Neural progenitor cell (in vitro differentiated cells): ENCODE measurements around the gene RHOD.

Experiments used
- EZH2 ChIP-seq: fragments of 200-600 bp; sonication (generic); IDR thresholded peaks from 2 replicates; pipeline ENCODE4 v1.6.1; 2017; ENCODE audit warnings: antibody characterized with exemption, mild to moderate bottlenecking, moderate library complexity
- TF ChIP-seq, protein P1 (sequence below): fragments of 200-600 bp; sonication (generic); IDR thresholded peaks from 2 replicates; pipeline ENCODE4 v1.5.1; 2017; ENCODE audit warnings: antibody characterized with exemption, mild to moderate bottlenecking

DNA sequence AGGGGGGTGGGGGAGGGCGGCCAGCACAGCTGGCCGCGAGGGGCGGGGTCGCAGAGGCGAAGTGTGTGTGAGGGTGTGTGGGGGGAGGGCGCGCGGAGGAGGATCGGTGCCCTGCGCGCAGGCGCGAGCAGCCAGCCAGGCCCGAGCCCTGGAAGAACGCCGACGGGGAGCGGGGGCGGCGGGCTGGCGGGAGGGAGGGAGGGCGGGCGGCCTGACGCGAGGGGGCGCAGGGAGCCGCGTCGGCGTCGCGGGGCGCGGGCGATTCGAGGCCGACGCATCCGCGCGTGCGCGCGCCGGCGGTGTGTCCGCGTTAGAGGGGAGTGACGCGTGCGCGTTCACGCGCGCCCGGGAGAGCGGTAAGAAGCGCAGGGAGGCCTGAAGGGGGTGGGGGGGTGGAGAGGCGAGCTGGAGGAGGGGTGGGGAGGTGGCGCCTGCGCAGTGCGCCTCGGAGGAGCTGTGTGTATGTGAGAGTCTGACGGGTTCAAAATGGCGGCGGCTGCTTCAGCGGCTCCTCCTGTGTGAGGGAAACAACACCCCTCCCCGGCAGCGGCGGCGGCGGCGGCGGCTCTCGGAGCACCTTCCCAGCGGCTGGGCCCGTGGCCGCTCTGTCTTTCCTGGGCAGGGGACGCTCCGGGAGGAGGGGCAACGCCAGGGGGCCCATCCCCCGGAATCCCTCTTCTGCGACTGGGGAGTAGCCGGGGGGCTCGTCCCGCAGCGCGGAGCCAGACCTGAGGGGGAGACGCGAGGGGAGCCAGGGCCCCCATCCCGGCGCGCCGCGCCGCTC is 62.3 kb downstream of the RHOD start, which contains the start of gene KDM2A:
- TF ChIP-seq, protein P1, sequence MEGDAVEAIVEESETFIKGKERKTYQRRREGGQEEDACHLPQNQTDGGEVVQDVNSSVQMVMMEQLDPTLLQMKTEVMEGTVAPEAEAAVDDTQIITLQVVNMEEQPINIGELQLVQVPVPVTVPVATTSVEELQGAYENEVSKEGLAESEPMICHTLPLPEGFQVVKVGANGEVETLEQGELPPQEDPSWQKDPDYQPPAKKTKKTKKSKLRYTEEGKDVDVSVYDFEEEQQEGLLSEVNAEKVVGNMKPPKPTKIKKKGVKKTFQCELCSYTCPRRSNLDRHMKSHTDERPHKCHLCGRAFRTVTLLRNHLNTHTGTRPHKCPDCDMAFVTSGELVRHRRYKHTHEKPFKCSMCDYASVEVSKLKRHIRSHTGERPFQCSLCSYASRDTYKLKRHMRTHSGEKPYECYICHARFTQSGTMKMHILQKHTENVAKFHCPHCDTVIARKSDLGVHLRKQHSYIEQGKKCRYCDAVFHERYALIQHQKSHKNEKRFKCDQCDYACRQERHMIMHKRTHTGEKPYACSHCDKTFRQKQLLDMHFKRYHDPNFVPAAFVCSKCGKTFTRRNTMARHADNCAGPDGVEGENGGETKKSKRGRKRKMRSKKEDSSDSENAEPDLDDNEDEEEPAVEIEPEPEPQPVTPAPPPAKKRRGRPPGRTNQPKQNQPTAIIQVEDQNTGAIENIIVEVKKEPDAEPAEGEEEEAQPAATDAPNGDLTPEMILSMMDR, result peak; percentile 43
- TF ChIP-seq EZH2, result no peak
